DMS153 treated with DMSO at 0.1 percent for 48 hours (cell line): ENCODE data around the gene PKD2L2.
"Not testable (repeated sequence)": the region's sequence is repeated elsewhere in the genome, so short reads cannot be mapped to it uniquely, and the experiment has no call there.

ENCODE experiments used
- DNase-seq: peaks from one replicate; lab custom pipeline; 2025; ENCODE audit not compliant: unreplicated experiment; lab: John Stamatoyannopoulos, UW

PKD2L2 gene

DNA sequence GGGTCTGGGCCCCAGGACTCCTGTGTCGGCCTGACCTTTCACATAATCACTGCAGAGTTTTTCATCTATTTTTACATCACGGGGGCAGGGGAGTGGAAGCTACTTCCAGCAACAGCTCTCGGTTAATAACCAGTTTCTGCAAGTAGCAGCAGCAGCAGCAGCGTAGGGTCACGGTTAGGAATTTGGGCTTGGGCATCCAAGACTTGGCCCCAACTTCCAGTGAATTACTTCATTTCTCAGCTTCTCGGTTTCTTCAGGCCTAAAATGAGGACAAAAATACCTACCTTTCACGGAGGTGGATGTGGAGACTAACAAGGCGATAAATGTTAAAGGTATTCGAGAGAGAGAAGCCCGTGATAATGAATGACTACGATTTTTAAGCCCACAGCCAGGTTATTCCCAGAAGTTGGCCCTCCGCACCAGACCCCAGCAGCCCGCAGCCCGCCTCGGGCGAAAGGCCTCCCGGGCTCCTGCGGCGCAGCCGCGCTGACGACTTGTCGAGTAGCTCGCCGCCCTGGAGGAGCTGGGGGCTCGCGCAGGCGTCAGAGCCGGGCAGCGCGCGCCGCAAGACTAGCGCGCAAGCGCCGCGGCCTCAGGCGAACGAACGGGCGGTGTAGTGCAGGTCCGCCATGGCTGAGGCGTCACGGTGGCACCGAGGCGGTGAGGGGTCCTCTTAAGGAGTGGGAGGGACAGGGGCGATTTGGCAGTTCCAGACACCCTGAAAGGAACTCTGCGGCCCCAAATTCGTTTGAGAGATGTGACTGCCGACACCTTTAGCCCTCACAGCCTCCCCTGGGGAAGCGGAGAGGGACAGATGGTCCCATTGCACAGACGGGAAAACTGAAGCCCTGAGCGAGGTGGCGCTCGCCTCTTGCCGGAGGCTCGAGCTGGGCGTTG lies at the start of gene PKD2L2:
Gene PKD2L2, plus strand, starts transcription at position 595 of the 897 bp plus-strand sequence. Its CDS starts 35 bp downstream, at position 630.
- DNase-seq = no peak

DNA sequence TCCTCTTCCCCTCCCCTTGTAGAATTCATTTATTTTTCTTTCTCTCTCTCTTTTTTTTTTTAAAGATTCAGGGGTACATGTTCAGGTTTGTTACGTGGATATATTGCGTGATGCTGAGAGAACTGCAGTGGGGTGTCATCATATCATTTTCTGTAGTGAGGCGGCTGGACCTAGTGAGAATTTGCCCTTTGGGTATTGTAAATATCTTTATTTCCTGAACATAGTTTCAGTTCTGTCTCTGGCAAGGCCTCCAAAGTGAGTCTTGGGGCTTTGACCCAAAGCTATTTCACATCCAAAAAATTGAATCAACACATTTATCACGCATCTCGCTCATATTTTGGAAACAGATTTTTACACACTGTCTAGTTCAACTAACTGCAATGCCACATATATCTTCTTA lies 47.0 kb upstream of the PKD2L2 start:
- no peak for DNase-seq

- no peak for DNase-seq
Observed at GRCh38 chr5:137843676-137844299, 45.5 kb upstream of the PKD2L2 start.

GRCh38 chr5:137845472-137845871 lies 43.8 kb upstream of the PKD2L2 start:
- no peak for DNase-seq

- DNase-seq = no peak
Observed at GRCh38 chr5:137847687-137848086, 41.6 kb upstream of the PKD2L2 start.

GRCh38 chr5:137853165-137853564 lies 36.1 kb upstream of the PKD2L2 start:
- DNase-seq = not testable (repeated sequence)

GRCh38 chr5:137856201-137856600 lies 33.1 kb upstream of the PKD2L2 start:
- no peak for DNase-seq

DNA sequence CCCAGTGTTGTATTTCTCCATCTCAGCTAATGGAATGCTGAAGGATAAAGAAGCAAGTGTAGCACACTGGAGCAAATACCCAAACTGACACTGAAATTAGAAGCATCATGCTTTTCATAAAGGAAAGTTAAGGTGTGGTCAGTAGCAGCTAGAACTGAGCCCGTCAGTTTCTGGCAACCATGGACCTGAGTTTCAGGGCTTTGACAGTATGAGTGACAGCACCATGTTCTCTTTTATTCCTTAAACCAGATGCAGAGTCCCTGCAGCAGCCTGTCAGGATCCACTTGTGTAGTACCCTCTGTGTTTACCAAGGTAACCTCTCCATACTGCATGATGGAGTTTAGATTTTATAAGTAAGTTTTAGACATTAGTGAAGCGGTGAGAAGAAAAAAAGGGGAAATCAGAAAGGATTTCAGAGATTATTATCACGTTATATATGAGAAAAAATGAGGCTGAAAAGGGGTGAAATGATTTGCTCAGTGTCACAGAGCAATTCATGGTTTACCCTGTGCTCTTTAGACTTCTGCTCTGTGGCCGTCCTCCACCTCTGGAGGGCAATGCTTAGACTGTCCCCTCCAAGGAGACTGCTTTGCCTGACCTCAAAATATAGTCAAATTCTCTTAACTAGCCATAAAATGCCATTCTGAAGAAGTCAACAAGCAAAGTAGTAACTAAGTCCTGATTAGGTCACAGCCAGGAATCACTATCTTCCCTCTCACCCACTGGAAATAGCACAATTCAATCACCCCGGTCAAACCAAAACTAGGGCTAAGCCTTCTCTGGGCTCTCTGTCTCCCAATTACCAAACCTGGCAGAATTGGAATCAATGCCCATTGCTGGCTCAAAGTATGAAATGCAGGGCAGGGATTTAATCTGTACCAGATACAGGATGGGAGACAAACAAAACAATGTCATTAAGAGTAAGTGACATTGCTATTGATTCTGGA lies 32.1 kb upstream of the PKD2L2 start:
- no peak for DNase-seq

DNA sequence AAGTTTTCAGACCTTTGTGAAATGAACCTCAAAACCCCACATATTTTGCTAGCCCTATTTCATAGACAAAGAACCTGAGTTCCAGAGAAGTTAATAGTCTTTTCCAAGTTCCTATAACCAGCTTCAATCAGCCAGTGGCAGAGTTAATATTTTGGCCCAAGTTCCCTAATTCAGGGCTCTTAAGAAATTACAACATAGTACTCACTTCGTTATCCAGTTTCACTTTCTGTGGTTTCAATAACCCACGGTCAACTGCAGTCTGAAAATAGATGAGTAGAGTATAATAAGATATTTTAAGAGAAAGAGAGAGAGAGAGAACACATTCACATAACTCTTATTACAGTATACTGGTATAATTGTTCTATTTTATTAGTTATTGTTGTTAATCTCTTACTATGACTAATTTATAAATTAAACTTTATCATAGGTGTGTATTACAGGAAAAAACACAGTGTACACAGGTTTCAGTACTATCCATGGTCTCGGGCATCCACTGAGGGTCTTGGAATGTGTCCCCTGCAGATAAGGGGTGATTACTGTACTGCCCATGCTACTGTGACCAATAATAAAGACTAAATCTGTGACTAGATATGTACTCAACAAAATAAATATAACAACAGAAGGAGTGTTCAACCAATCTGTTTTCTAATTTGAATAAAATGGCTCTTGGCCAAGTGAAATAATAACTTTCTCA lies 30.9 kb upstream of the PKD2L2 start:
- DNase-seq = no peak

DNA sequence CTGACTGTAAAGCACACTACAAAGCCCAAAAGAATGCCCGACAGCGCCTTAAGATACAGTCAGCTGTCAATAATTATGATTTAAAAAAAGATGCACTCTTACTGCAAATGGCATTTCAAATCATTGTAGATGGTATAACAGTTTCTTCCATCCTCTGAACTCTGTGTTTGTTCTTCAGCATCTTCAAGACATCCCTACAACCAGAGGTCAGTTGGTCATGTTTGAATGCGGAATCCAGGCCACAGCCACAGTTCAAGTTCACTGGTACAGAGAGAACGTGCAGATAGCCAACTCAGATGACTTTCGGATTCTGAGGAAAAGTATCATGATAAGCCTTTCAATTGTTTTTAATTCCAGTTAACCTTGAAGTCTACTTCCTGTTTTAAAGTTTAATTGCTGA lies 30.3 kb upstream of the PKD2L2 start:
- DNase-seq = no peak

GRCh38 chr5:137862251-137862650 lies 27.0 kb upstream of the PKD2L2 start:
- DNase-seq = no peak

- DNase-seq = not testable (repeated sequence)
Observed at GRCh38 chr5:137863653-137864052, 25.6 kb upstream of the PKD2L2 start.

- no peak for DNase-seq
Observed at GRCh38 chr5:137866541-137867388, 22.5 kb upstream of the PKD2L2 start.

GRCh38 chr5:137867664-137868063 lies 21.6 kb upstream of the PKD2L2 start, which contains the start of gene MYOT:
Gene MYOT (plus strand): TSS chr5:137867860. CDS start chr5:137870652, 2,792 bp downstream.
- no peak for DNase-seq

DNA sequence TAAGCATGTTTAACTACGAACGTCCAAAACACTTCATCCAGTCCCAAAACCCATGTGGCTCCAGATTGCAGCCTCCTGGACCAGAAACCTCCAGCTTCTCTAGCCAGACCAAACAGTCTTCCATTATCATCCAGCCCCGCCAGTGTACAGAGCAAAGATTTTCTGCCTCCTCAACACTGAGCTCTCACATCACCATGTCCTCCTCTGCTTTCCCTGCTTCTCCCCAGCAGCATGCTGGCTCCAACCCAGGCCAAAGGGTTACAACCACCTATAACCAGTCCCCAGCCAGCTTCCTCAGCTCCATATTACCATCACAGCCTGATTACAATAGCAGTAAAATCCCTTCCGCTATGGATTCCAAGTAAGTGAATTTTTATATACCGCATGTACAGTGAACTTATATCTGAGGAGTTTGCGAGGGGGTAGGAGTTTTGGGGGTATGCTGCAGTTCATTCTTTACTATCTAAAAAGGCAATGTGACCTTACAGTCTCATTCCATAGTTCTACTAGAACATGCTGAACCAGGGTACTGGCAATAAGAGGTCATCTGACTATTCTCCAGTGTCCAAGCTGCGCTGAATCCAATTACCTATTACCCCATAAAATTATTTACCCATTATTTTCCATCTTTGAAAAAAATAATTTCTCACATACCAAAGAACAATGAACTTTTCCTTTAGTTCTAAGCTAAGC lies 18.5 kb upstream of the PKD2L2 start:
- no peak for DNase-seq

DNA sequence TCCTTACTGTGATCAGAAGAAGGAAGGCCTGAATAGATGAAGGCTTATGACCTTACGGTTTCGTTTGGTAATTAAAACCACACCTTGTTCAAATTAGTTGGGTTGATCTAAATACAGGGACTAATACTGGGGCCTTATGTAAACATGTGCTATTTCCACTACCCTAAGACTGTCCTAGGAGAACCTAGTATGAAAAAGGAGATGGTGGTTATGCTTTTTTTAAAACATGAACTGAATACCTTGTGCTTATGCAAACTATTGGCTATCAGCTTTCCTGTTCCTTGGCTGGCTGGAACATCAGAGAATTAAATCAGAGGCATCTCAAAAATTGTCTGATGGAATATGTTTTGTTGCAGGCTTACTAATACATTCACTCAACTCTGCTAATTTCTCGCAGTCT lies 17.7 kb upstream of the PKD2L2 start:
- no peak for DNase-seq

DNA sequence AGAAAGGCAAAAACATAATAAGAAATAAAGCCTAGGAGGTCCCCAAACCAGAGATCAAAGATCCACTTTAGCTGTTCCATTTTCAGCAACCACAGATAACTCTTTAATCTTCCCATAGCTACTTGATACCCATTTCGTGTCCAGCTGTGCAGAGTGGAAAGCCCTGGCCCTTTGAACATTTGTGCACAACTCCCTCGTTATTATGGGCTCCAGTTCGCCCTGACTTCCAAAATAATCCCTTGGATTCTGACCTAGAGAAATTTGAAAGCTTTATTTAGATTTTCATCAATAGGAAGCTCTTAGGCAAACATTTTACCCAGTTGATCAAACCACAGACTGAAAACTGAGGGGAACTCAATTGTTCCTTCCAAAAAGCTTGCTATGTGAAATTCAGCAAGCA lies 16.8 kb upstream of the PKD2L2 start:
- no peak for DNase-seq

DNA sequence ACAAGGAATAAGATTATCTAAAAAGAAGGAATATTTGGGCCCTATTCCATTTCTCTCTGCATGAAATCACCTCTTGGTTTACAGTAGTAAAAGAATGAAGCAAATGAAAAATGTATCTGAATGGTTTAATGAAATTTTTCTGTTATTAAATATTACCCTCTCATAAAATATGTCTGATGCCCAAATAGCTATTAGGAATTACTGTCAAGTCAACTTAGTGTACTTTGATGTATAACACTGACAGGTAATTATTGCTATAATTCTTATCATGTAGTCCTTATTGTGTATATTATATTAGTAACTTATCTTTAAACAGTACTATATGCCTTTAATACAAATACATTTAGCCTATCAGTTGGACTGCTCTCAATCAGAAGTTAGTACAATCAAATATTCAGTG lies 13.2 kb upstream of the PKD2L2 start:
- no peak for DNase-seq

- no peak for DNase-seq
Observed at GRCh38 chr5:137880313-137880712, 8.9 kb upstream of the PKD2L2 start.
